Stimulated activated CD8-positive, alpha-beta memory T cell treated with anti-CD3 and anti-CD28 coated beads, Interleukin-7, amount 100 ng/mL, for 4 hours (primary cell): ENCODE results near the gene CDK15.

Source experiments
- DNase-seq, 2 donors: peaks; one replicate each; pipeline ENCODE4 v3.0.0-alpha.2; 2020; ENCODE audit warnings: low read depth in 2 of 2

The CDK15 gene

GRCh38 chr2:201908901-201909300 lies 102.6 kb downstream of the CDK15 start:
- no peak for DNase-seq

GRCh38 chr2:201909348-201909747 lies 103.0 kb downstream of the CDK15 start:
- no peak for DNase-seq

DNA sequence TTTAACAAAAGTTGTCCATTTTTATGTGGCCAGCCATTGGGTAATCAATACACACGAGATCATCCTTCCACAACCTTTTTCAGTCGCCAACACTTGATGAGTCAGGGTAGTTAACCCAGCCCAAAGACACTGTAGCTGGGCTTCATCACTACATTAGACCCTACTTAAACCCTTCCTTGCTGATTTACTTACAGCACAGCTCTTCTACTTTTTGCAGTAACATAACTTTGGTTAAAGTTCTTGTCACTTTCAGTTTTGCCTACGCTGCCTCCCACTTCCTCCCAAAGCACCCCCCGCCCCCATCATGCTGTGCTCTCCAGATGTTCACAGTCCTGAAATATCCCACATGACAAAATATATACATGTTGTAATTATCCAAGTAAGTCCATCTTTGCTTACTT lies 103.6 kb downstream of the CDK15 start:
- no peak for DNase-seq

GRCh38 chr2:201911372-201911771 lies 105.0 kb downstream of the CDK15 start:
- no peak for DNase-seq

DNA sequence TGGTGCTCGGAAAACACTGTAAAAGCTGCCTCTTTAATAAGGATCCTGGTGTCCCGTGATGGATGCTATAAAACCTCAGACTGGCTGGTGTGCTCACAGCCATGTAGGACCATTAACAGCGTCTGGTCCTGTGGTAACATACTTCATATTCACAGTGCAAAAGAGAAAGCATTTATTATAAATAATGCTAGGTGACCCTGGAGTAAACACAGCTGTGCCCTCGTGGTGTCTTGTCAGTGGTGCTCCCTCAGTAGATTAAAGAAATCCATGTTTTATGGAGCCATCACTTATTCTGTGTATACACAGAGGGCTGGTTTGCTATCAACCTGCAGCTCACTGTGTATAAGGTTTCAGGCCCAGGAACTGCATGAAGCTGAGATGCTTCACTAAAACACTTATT lies 106.9 kb downstream of the CDK15 start:
- no peak for DNase-seq

DNA sequence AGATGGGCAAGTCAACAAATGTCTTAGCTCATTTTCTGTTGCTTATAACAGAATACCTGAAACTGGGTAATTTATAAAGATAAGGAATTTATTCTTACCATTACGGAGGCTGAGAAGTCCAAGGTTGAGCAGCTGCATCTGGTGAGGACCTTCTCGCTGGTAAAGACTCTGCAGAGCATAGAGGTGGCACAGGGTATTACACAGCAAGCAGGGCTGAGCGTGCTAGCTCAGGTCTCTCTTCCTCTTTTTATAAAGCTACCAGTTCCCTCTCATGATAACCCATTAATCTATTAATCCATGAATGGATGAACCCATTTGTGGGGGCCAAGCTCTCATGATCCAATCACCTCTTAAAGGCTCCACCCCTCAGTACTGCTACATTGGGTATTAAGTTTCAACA lies 109.1 kb downstream of the CDK15 start:
- no peak for DNase-seq

DNA sequence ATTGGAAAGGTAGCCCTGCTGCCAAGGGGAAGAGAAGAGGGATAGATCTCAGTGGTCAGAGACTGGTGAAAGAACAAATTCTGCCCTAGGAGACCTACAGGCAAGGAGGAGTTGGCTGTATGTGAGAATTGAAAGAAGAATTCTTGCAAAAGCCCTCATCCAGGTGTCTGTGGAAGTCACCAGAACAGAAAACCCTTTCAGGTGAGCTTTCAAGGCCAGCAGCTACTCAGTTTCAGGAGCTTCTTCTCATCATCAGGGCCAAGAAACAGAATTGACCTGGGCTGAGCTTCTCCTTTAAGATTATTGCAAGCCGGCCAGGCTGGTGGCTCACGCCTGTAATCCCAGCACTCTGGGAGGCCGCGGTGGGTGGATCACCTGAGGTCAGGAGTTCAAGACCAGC lies 110.2 kb downstream of the CDK15 start:
- no peak for DNase-seq

DNA sequence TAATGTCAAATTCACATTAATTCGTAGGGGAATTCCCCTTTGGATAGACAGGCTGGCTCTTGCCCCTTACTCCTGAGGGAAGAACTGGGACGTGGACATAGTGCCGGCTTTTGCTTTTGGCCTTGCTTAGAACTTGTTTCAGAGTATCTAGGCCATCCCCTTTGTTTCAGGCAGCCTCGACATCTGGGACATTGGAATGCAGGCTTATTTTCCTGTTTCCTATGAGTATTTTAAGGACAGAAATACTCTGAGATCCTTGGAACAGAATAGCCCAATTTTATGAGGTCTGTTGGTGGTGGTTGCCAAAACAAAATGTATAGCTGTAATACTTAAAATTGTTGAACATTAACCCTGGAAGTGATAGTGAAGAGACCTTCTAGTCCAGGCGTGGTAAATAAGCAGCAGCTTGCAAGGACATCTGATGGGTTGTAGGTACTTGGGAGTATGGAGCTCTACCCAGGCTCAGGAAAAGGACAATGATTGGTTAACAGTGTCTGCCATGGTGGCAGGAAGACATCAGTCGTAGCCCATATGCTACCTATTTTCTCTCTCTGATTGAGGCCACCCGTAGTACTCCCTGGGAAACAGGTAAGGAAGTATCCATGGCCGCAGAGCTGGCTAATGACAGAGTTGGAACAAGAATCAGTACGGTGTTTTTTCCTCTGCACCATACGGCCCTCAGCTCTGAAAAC lies 112.4 kb downstream of the CDK15 start:
- DNase-seq: no peak

DNA sequence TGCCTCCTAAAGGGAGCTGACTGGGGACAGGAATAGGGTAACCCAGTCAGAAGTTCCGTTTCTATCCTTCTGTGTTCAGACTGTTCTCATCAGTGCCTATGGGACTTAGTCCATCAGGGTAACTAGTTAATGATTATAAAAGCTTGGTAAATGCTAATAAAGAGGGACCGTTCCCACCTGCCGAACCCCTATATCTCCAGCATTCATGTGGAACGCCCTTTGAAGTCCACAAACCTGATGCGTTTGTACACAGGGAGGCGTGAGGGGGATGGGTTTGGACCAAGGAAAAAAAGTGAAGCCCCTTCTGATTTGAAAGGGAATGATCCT lies 112.9 kb downstream of the CDK15 start:
- no peak for DNase-seq

DNA sequence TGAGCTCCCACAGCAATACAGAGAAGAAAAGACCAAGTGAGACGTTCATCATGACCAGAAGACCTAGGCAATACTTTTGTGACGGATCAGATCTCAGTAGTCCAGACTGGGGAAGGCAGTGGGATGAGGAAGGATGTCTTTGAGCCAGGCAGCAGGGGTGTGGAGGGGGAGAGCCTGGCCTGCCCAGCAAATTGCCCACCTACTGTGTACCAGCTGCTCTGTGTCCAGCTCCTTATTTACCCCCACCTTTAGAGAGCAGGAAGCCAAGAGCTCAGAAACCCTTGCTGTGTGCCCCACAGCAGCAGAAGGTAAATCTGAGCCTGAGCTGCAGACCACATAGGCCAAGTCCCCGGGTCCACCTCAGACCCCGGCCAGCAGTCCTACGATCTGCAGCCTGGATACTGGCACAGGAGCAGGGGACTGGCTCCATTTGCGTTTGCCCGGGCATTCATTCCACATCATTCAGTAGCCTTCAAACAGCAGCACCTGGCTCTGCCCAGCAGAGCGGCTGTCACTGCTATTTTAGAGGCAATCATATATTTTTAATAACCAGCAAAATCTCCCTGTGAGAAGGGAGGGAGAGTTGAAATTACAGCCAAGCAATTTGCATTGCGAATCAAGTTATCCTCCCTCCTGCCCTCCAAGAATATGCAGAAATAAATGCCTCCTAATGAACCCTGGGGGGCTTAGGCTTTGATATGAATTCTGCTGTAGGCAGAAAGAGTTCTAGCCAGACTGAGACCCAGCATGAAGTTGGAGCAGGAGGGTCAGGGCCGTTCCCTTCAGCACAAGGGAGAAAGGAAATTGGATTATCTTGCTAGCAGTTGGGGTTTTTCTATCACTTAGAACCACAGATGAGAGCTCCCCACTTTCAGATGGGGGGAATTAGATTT lies 117.3 kb downstream of the CDK15 start:
- DNase-seq: no peak

GRCh38 chr2:201924453-201924852 lies 118.1 kb downstream of the CDK15 start:
- no peak for DNase-seq

GRCh38 chr2:201925056-201925455 lies 118.7 kb downstream of the CDK15 start:
- no peak for DNase-seq

GRCh38 chr2:201926067-201926466 lies 119.7 kb downstream of the CDK15 start:
- DNase-seq: no peak

- no peak for DNase-seq
Observed at GRCh38 chr2:201928363-201928762, 122.0 kb downstream of the CDK15 start.

GRCh38 chr2:201929281-201930026 lies 123.1 kb downstream of the CDK15 start:
- no peak for DNase-seq

DNA sequence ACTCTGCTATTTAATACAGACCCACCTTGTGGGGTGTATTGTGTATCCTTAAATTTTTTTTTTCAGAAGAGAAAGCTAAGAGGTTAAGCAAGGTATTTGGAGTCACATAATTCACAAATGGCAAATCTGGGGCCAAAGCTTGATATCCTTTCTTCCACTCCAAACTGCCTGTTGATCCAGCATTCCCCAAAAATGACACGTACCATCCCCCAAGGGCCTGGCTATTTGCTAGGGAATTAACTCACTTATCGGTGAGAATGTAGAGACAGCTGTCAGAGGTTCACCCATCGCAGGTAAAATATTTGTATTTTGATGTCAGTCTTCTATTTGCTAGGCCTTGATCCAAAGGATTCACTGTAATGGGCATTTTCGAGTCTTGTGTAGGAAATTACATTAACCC lies 123.7 kb downstream of the CDK15 start:
- DNase-seq: no peak

DNA sequence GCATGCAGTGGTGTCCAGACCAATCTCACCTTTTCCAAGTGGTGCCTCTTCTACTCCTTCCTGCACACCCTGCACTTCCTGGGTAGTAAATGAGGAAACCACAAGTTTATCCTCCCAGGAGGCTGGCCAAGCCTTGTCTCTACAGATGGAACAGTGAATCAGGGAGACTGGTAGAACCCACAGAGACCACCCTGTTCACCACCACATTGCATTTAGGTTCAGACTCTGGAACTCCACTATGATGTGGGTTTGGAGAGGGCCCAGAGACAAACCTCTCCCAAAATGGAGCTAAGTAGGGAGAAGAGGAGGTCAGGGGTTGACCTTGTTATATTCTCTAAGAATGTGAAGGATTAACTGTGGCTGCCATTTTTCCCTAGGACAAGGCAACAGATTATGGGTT lies 124.5 kb downstream of the CDK15 start:
- DNase-seq: no peak

DNA sequence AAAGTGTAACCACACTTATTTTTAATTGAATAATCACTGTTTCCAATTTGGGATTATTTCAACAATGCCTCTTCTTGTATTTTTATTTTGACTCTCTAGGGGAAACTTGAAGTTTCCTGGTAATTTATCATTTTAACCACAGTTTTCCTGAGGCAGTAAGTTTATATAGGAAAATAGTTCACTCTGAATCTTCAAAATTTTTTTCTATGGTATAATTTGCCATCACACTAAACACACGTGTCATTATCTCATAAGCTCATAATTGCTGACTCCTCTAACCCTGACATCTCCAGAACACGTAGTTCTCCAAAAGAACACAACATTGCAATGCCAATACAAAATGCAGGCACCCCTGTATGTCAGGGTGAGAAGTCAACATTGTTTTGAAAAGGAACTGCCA lies 125.1 kb downstream of the CDK15 start:
- DNase-seq: no peak

DNA sequence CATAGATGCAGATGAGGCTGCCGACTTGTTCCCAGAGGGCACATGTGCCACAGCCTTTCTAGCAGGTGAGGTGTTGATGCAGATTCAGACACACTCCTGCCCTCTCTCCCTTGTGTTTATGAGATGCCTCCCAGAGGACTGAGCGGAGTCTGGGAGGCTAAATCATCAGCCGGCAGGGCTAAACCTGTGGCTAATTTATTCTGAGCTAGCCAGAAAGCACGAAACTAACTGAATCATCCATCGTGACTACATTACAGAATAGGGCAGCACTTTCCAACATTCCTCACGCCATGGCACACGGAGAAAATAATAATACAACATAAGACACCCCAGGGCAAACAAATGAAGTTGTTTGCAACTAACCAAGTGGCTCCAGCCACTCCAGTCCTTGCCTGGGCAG lies 125.6 kb downstream of the CDK15 start:
- no peak for DNase-seq

GRCh38 chr2:201932511-201932910 lies 126.2 kb downstream of the CDK15 start:
- DNase-seq: no peak

GRCh38 chr2:201933792-201934237 lies 127.5 kb downstream of the CDK15 start:
- DNase-seq: no peak

- DNase-seq: no peak
Observed at GRCh38 chr2:201936817-201937216, 130.5 kb downstream of the CDK15 start.

DNA sequence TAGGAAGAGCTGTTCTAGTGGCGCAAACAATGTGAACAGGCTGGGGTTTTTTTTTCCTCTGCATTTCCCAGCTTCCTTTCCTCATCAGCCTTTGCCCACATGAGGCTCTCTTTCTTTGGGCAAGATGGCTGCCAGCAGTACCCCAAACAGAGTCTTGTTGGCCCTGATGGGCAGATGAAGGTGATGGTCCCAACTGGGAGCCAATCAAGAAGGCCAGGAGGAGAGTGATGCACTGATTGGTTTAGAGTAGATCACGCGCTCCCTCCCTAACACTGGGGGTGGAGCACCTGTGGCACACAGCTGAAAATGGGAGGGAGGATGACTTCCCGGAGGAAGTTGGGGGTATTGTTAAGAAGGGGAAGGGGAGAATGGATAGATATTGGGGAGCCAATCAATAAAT lies 131.0 kb downstream of the CDK15 start:
- DNase-seq: no peak
